Activated T-helper 1 cell treated with anti-CD3 and anti-CD28 coated beads, Interleukin-2, amount 50 U/mL, for 16 hours (primary cell): ENCODE results near the gene PVALB.

Experiments
- DNase-seq, 2 donors: peaks; one replicate each; pipeline ENCODE4 v3.0.0-alpha.2; 2020; ENCODE audit warnings: low read depth in 1 of 2, low spot score in 1 of 2

Gene PVALB

DNA sequence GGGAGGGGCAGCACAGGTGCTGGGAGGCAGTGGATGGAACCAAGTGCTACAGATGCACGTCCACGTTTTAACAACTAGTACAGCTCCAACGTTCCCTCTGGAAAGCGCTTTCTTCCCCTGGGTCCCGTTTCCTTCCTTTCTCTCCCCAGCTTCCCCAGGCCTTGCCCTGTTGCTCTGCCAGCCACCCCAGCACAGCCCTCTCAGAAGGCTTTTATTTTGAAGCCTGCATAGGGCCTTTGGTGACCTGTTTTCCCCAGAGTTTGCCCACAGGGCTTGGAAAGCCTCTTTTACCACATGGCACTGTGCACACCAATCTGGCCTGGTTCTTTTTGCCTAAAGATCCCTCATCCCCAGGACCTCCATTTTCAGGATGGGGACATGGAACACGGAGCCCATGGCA lies 30.1 kb upstream of the PVALB start:
- no peak for DNase-seq

DNA sequence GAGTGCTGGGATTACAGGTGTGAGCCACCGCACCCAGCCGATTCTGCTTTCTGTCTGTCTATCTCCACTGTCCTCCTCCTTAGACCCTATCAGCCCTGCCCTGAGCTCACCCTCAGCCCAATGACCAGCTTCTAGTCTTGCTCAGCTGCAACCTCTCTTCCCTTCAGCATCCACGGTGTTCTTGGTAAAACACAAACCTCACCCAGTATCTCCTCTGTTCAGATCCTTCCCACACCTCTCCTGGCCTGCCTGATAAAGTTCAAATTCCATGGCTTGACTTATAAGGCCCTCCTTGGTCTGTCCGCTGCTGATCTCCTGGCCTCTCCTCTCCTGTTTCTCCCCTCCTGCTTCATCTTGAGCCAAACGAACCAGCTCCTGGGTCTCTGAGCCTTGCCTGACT lies 29.4 kb upstream of the PVALB start:
- no peak for DNase-seq

DNA sequence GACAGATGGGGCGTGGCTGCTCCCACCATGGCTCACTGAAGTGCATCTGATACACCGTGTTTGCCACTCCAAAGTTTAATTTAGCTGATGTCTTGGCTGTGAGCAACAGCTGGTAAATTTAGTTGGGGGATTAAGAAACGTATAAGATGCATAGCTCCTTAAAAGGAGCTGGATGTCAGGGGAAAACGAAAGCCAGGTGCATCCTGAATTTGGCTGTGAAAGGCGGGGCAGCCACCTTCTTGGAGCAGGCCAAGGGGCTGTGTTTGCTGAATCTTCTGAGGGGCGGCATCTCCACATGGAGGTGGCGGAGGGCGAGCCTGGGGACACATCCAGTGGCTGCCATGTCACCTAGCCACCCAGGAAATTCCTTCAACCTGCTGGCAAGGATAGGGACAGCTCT lies 23.3 kb upstream of the PVALB start:
- DNase-seq = no peak

DNA sequence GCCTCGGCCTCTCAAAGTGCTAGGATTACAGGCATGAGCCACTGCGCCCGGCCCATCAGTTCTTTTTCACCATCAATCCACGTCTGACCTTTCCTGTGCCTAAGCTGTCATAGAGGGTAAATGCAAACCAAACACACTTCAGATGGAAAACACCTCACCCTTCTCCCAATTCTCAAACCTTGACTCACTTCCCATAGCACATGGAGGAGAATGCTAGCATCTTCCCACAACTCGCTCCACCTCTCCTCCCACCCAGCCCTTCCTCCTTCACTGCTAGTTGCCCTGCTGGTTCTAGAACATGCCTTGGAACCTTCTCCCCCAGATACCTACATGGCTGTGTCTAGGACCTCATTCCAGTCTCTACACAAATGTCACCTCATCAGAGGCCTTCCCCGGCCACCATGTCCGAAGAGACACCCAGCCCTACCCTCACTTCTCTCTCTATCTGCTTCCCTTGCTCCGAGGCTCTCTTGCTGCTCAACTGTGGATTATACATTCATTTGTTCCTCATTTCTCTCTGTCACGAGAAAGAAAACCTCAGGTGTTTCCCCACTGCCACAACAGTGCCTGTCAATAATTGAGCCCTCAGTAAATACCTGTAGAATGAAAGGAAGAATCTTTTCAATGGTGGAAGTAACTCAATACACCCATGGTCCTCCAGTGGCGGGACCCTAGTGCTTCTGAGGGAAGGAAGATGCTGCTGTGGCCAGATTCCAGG lies 22.7 kb upstream of the PVALB start:
- no peak for DNase-seq

DNA sequence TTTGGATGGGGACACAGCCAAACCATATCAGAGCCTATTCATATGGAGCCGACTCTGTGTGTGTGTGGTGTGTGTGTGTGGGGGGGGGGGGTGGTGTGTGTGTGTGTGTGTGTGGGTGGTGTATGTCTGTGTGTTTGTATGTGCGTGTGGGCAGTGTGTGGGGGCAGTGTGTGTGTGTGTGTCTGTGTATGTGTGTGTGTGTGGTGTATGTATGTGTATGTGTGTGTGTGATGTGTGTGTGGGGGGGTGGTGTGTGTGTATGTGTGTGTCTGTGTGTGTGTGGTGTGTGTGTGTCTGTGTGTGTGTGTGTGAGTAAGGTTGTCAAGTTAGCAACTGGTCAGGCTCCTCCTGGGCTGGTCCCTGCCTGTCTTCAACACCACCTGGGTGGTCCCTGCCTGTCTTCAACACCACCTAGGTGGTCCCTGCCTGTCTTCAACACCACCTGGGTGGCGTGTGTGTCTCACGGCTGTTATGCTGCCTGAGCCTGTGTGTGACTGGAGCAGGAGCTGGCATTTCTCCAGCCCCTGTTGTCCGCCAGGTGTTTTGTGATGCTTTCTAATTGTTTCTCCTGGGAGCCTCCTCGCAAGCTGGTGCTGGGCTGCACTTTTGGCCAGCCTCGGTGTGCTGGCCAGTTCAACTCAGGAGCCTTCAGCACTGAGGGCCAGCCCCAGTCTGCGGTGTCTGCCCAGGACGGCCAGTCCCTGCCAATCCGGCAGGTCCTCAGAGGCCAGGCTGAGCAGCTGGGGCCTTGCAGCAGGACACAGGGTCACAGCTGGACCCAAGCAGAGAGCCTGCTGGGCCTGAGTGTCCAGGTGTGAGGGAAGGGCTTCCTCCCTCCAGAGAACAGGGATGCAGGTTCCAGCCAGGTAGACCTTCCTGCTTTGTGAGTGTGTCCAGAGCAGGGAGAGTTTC lies 21.5 kb upstream of the PVALB start:
- DNase-seq = no peak

DNA sequence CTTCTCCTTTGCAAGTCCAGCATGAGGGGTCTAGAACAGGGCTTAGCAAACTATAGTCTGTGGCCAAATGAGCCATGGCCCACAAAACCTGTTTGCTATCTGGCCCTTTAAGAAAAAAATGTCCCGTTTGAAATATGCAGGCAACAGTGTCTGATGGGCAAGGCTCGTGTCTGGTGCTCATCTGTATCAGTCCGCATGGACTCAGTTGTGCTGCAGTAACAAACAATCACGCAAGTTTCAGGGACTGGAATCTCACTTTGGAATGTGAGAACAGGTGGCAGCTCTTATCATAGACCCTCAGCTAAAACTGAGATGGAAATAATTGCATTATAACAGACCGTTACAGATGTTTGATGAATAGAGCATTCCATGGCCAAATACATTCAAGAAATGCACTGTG lies 19.1 kb upstream of the PVALB start:
- no peak for DNase-seq

DNA sequence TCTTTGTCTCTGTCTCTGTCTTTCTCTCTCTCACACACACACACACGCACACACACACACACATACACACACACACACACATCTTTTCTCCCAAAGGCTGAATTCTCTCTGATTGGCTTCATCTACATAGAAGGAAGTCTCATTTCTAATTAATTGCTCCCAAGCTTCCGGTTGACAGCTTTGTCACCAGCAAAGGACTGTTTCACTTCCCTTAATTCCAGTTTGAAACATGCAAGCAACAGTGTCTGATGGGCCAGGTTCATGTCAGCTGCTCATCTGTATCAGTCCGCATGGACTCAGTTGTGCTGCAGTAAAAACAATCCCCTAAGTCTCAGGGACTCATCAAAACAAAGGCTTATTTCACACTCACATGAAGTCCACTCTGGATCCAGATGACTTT lies 16.2 kb upstream of the PVALB start:
- DNase-seq = no peak

DNA sequence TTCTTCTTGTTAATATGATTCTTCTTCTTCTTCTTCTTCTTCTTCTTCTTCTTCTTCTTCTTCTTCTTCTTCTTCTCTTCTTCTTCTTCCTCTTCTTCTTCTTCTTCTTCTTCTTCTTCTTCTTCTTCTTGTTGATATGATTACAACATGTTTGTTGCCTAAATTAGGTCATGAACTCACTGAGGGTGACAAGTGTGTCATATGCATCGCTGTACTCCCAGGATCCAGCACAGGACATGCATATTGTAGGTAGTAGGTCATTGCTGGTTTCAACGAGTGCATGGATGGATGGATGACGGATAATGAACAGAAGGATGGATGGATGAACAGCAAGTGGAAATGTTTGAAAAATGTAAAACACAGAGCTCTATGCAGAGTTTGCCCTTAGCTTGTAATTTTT lies 14.9 kb upstream of the PVALB start:
- no peak for DNase-seq

DNA sequence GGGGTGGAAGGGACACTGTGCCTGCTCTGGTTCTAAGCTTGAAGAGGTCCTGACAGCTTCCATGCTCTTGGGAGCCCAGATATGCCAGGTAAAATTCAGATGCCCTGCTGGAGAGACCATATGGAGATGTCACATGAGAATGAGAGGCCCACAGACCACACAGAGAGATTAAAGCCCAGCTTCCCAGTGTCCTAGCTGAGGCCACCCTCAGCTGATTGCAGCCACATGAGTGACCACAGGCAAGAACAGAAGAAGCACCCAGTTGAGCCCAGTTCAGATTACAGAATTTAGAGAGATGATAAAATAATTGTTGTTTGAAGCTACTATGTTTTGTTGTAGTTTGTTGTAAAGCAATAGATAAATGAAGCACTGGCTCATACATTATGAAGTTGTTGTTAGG lies 14.4 kb upstream of the PVALB start:
- no peak for DNase-seq

DNA sequence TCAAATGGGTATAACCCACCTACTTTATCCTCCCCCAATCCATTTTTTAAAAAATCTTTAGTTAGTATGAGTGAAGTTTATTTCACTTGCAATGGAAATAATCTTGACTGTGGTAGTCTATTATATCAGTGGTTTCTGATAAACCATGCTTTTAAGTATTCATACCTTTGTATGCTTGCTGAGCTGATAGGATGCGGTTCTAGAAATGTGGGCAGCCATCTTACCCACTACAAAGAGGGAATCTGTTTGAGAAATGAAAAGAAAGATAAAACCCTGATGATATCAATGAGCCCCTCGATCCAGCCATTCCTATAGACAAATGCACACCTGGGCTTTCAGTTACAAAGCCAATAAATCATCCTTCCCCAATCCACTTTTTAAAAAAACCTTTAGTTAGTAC lies 13.8 kb upstream of the PVALB start:
- no peak for DNase-seq

DNA sequence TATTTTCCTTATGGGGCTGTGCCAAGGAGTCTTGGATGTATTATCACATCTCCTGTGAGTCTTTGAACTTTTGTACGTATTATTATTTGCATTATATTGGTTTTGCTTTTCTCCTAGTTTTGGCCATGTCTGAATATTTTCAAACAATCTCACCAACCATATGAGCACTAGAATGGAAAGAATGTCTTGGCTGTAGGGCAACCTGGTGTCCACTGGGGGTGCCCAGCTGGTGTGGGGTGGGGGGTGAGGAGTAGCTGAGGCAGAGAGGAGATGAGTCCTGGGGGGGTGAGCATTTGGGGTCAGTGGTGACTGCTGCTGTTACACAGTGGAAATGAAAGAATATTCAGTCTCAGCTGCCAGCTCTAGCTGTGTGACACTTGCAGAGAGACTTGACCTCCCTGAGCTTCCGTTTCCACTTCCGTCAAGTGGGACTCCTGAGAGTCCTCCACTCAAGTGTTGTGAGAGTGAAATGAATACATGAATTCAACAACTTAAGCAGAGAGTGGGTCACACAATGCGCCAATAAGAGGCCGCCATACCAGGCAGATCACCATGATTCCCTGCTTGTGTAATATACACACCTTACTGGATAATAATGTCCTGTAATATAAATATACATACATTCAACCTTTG lies 12.7 kb upstream of the PVALB start:
- no peak for DNase-seq

DNA sequence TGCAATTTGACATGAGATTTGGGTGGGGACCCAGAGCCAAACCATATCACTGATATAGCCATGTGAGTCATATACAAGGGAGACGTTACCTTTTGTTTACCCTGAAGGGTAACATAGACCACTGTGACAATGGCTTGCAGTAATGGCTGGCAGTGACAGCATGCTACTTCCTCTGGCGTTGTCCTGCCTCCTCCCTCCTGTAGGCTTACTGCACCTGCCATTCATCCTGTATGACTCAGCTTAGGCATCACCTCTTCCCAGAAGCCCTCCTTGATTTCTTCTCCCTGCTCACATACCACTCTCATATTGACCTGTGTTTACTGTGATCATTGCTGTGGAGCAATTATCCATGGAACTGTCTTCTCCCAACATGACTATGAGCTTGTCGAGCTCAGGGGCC lies 12.0 kb upstream of the PVALB start:
- DNase-seq = no peak

DNA sequence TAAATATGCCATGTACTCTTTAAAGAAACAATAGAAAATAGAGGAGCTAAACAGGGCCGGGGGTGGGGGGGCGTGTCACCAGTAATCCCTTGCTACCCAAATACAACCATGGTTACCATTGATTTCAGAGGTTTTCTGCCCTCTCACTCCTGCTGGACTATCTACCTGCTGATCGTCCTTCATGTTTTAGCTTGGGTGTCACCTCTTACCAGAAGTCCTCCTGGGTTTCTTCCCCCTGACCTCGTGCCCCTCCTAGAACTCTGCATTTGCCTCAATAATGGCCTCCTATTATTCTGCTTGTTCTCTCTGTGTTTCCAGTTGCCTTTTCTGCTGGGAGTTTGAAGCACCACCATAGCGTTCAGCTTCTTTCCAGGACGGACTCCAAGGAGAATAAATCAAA lies 9.4 kb upstream of the PVALB start:
- no peak for DNase-seq

DNA sequence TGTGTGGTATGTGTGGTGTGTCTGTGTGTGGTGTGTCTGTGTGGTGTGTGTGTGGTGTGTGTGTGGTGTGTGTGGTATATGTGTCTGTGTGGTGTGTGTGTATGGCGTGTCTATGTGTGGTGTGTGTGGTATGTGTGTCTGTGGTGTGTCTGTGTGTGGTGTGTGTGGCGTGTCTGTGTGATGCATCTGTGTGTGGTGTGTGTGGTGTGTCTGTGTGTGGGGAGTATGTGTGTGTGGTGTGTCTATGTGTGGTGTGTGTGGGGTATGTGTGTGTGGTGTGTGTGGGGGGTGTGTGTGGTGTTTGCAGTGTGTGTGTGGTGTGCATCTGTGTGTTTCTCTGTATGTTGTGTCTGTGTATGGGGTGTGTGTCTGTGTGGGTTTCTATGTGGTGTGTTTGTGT lies 7.8 kb upstream of the PVALB start:
- no peak for DNase-seq

DNA sequence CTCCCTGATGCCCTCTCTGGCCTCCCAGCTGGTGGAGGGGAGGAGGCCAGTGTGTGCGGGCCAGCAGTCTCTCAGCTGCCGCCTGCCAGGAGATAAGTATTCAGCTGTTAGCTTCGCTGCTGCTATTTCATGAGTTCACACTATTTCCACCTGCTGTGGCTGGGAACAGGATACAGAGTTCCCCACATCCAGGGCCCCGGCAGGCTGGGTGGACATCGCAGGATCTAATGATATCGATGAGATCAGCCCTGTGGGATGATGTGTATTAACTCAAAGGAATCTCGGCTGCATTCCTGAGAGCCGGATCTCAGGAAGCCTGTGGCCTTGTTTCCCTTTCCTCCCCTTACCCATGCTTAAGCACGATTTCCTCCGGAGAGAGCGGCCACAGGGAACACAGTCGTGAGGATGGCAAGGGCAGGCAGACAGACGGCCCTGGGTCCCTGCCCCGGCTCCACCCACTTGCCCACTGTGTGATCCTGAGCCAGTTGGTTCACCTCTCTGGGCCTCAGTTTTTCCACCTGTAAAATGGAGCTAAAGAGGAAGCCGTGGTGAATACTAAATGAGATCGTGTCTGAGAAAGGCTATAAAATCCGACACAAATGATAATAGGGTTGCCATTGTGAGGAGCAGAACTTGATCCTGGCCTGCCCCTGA lies 6.5 kb upstream of the PVALB start:
- DNase-seq = no peak

DNA sequence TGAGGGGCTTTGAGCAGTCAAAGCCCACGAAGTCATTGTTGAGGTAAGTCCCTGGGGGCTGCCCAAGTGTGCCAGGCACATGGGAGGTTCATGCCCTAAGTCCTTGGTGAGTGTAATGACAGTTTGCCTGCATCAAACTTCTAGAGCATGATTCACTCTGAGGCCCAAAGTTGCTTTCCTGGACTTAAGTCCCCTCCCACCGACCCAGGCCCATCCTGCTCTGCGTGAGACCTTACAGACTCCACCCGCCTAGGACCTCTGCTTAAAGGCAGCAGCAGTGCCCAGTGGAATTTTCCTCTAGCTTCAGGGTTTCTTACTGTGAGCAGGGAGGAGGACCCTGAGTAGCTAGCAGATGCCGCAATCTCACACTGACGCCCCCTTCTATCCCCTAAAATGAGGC lies 5.7 kb upstream of the PVALB start:
- no peak for DNase-seq

DNA sequence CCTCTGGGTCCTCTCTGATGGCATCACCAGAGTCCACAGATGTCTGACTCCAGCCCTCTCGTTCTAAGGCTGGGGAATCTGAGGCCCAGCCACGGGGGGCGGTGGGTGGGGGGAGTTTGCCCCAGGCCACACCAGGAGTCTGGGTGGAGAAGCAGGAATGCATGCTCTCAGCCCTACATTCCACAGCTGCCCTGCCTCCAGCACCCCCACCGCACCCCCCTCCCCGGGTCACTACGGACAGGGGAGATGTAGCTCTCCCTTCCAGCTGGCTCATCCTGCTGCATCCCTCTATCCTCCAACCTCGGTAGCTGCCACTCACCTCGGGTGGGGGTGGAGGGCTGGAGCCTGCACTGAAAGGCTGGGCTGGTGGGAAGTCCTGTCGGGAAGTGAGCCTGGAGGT lies 2.3 kb upstream of the PVALB start:
- DNase-seq = no peak

DNA sequence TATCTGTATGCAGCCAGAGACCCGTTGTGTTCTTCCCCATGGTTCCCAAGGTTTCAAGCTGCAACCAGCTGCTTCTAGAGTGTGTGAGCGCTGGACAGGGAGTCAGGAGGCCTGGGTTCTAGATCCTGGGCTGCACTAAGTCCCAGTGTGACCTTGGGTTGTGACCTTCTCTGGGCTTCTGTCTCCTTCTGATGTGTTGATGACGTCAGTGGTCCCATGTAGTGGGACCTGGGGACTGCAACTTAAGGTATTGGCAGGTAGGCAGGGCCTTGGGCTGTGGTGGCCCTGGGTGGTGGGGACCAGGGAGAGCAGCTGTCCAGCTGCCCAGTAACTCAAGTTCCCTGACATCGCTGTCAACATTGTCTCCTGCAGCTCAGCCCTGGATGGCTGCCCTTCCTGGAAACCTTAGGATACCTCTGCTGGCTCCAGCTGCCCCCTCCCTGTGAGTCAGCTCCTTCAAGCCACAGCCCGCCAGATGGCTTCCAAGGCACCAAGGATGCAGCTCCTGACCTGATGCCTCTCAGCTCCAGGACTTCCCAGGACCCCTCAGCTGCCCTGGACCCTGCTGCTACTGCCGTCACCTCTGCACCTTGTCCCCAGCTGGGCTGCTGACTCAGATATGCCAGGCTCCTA lies 1.3 kb upstream of the PVALB start:
- DNase-seq = no peak

DNA sequence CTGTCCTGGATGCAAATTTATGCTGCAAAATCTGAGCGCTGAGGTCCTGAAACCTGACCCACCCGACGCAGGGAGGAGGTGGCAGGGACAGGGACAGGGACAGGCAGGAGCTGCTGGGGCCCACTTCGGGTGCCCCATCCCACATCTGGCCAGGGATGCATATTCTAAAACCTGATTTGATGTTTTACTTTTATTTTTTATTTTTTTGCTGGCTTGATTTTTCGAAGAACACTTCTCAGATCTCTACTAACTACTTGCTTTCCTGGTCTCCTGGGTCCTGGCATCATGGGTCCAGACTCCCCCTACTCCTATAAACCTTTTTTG lies 652 bp upstream of the PVALB start:
- no peak for DNase-seq

DNA sequence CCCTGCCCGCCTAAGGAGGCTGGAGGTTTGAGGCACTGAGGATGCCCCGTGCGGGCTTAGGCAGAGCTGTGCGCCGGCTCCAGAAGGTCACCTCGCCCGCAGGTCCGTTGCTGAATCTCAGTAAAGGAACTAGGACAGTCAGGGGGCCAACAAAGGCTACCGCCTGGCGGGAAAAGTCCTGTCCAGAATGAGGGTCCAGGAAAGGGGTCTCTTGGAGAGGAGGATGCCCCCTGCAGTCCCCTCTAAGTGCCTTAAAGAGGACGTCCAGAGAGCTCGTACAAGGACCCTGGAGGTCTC lies 548 bp downstream of the PVALB start:
- DNase-seq = no peak

DNA sequence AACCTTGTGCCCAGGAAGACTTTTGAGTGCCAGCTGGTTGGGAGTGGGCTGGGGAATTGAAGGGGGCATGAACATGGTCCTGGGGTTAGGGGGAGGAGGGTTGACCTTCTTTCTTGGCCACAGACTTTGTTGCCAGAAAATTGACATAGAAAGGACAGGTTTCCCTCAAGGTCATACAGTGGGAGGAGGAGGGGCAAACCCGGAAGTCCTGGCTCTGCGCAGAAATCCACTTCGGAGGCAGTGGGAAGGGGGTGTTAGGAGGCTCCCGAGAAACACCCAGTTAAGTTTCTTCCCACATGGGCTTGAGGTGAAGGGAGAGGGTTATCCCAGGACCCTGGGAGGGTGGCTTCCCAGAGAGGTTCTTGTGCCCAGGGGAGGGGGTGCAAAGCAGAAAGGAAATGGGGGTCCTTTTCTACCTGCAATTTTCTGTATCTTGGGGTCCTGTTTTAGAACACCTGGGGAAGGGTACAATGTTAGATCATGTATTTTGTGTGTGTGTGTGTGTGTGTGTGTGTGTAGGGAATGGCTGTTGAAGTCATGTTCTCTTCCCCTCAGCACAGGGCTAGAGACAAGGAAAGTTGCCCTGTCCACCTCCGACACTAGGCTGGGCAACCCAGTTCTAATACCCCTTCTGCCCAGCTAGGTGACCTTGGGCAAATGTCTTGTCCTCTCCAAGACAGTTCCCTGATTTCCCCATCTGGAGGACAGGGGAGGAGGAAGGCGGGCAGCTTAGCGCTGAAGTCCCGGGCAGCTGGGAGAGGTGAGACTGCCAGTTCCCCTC lies 1.1 kb downstream of the PVALB start:
- no peak for DNase-seq
